H9 (cell line): ENCODE data around the gene AJAP1. TPM values are rescaled to one million over a fixed set of nuclear protein-coding genes. Genes with fewer than 3 reads are reported as not detected.

Experiments used
- DNase-seq: peaks from one replicate; pipeline ENCODE4 v3.0.0-alpha.2; 2017
- H2AFZ ChIP-seq: one replicate; pipeline ENCODE4 v1.6.1; 2013; ENCODE audit warnings: mild to moderate bottlenecking, low read length, control low read depth, moderate library complexity
- H2AK5ac ChIP-seq: 2 replicates; pipeline ENCODE4 v1.6.1; 2013; ENCODE audit warnings: low read length, control low read depth, mixed read lengths; ENCODE audit not compliant: insufficient read length
- H2BK120ac ChIP-seq: one replicate; pipeline ENCODE4 v1.6.1; 2013; ENCODE audit warnings: low read depth, mild to moderate bottlenecking, low read length, control low read depth, inconsistent platforms; ENCODE audit not compliant: poor library complexity, severe bottlenecking
- H2BK12ac ChIP-seq: 2 replicates; pipeline ENCODE4 v1.6.1; 2013; ENCODE audit warnings: low read length, control low read depth, mixed read lengths, low read depth; ENCODE audit not compliant: insufficient read length
- H2BK15ac ChIP-seq: 2 replicates; pipeline ENCODE4 v1.6.1; 2013; ENCODE audit warnings: low read depth, low read length, control low read depth
- H2BK20ac ChIP-seq: one replicate; pipeline ENCODE4 v1.6.1; 2013; ENCODE audit warnings: low read depth, mild to moderate bottlenecking, low read length, control low read depth, inconsistent platforms; ENCODE audit not compliant: poor library complexity, severe bottlenecking
- H2BK5ac ChIP-seq: 2 replicates; pipeline ENCODE4 v1.6.1; 2013; ENCODE audit warnings: low read length, control low read depth, mixed read lengths; ENCODE audit not compliant: insufficient read length
- H3K14ac ChIP-seq: 2 replicates; pipeline ENCODE4 v1.6.1; 2013; ENCODE audit warnings: low read length, control low read depth; ENCODE audit not compliant: insufficient read depth
- H3K18ac ChIP-seq: 2 replicates; pipeline ENCODE4 v1.6.1; 2013; ENCODE audit warnings: low read depth, mild to moderate bottlenecking, mixed read lengths, low read length, control low read depth; ENCODE audit not compliant: insufficient read length
- H3K23ac ChIP-seq: 2 replicates; pipeline ENCODE4 v1.6.1; 2013; ENCODE audit warnings: low read length, control low read depth, mixed read lengths, low read depth; ENCODE audit not compliant: insufficient read length
- H3K23me2 ChIP-seq: 2 replicates; pipeline ENCODE4 v1.6.1; 2013; ENCODE audit warnings: low read depth, mild to moderate bottlenecking, mixed read lengths, low read length, control low read depth; ENCODE audit not compliant: insufficient read length, poor library complexity, severe bottlenecking
- H3K27ac ChIP-seq: 2 replicates; pipeline ENCODE4 v1.5.1; 2013; ENCODE audit warnings: low read length, control low read depth, mixed read lengths, low read depth; ENCODE audit not compliant: insufficient read length
- H3K27me3 ChIP-seq: 2 replicates; pipeline ENCODE4 v1.6.1; 2013; ENCODE audit warnings: low read length, control low read depth, inconsistent platforms; ENCODE audit not compliant: insufficient read depth
- H3K4ac ChIP-seq: 2 replicates; pipeline ENCODE4 v1.6.1; 2013; ENCODE audit warnings: low read depth, mild to moderate bottlenecking, control low read depth, inconsistent platforms, low read length, moderate library complexity
- H3K4me1 ChIP-seq: 2 replicates; pipeline ENCODE4 v1.6.1; 2013; ENCODE audit warnings: low read length, control low read depth, inconsistent platforms; ENCODE audit not compliant: insufficient read depth
- H3K4me2 ChIP-seq: 2 replicates; pipeline ENCODE4 v1.6.1; 2013; ENCODE audit warnings: low read length, control low read depth, mixed read lengths; ENCODE audit not compliant: insufficient read length, insufficient read depth
- H3K56ac ChIP-seq: 2 replicates; pipeline ENCODE4 v1.6.1; 2013; ENCODE audit warnings: low read depth, mild to moderate bottlenecking, mixed read lengths, low read length, control low read depth; ENCODE audit not compliant: insufficient read length
- H3K79me1 ChIP-seq: 2 replicates; pipeline ENCODE4 v1.6.1; 2013; ENCODE audit warnings: low read depth, mild to moderate bottlenecking, moderate library complexity, low read length, control low read depth, inconsistent platforms; ENCODE audit not compliant: insufficient read depth, poor library complexity, severe bottlenecking
- H3K79me2 ChIP-seq: 2 replicates; pipeline ENCODE4 v1.6.1; 2013; ENCODE audit warnings: low read length, control low read depth, inconsistent platforms; ENCODE audit not compliant: insufficient read depth
- H3K9ac ChIP-seq: 2 replicates; pipeline ENCODE4 v1.6.1; 2013; ENCODE audit warnings: low read length, control low read depth, mixed read lengths; ENCODE audit not compliant: insufficient read length; ENCODE audit errors: extremely low read depth
- H3K9me3 ChIP-seq: one replicate; pipeline ENCODE4 v1.6.1; 2013; ENCODE audit warnings: low read depth, low read length, inconsistent platforms; ENCODE audit not compliant: control insufficient read depth
- H3T11ph ChIP-seq: one replicate; pipeline ENCODE4 v1.6.1; 2013; ENCODE audit warnings: mild to moderate bottlenecking, low read length, control low read depth, inconsistent platforms
- H4K20me1 ChIP-seq: one replicate; pipeline ENCODE4 v1.6.1; 2013; ENCODE audit not compliant: control insufficient read depth, insufficient read length, insufficient read depth
- H4K5ac ChIP-seq: 2 replicates; pipeline ENCODE4 v1.6.1; 2013; ENCODE audit warnings: low read depth, mild to moderate bottlenecking, mixed read lengths, low read length, control low read depth; ENCODE audit not compliant: insufficient read length
- H4K8ac ChIP-seq: replicated peaks from 2 replicates; pipeline ENCODE4 v1.6.1; 2013; ENCODE audit warnings: low read length, control low read depth, mixed read lengths, low read depth; ENCODE audit not compliant: insufficient read length
- H4K91ac ChIP-seq: 2 replicates; pipeline ENCODE4 v1.6.1; 2013; ENCODE audit warnings: low read depth, mild to moderate bottlenecking, moderate library complexity, mixed read lengths, low read length, control low read depth; ENCODE audit not compliant: insufficient read length
- H3K27ac Mint-ChIP-seq, 3 experiments: 2 replicates in 2 of 3; 3 replicates in 1 of 3; pipeline ENCODE4 v1.8.0; 2020 to 2021; ENCODE audit warnings: mixed read lengths in 3 of 3, mild to moderate bottlenecking in 1 of 3, moderate library complexity in 1 of 3
- H3K27me3 Mint-ChIP-seq: 2 replicates; pipeline ENCODE4 v1.8.0; 2021; ENCODE audit warnings: low read depth, mild to moderate bottlenecking, moderate library complexity, mixed read lengths
- H3K36me3 Mint-ChIP-seq, 3 experiments: 2 replicates in 2 of 3; 3 replicates in 1 of 3; pipeline ENCODE4 v1.8.0; 2020 to 2021; ENCODE audit warnings: low read depth in 3 of 3, mixed read lengths in 3 of 3; ENCODE audit not compliant: insufficient read depth in 1 of 3
- H3K4me1 Mint-ChIP-seq, 2 experiments: 2 replicates each; pipeline ENCODE4 v1.8.0; 2020; ENCODE audit warnings: mixed read lengths in 2 of 2
- H3K4me3 Mint-ChIP-seq, 2 experiments: 2 replicates in 1 of 2; 3 replicates in 1 of 2; pipeline ENCODE4 v1.8.0; 2020 to 2021; ENCODE audit warnings: mild to moderate bottlenecking in 2 of 2, mixed read lengths in 2 of 2, moderate library complexity in 1 of 2
- H3K9me3 Mint-ChIP-seq, 2 experiments: 2 replicates in 1 of 2; 3 replicates in 1 of 2; pipeline ENCODE4 v1.8.0; 2020; ENCODE audit warnings: mild to moderate bottlenecking in 2 of 2, mixed read lengths in 2 of 2, moderate library complexity in 1 of 2
- WGBS: extraction: QIAGEN DNeasy Blood & Tissue Kit; methylation state at CpG from one replicate; pipeline ENCODE4 v1.1.7; 2013; ENCODE audit warnings: missing lambda C conversion rate, low lambda C conversion rate, mixed read lengths; ENCODE audit not compliant: insufficient read length; ENCODE audit errors: extremely low coverage; 5-methylcytosine and 5-hydroxymethylcytosine counted together
- total RNA-seq: library from RNA; stranded (reverse); gene quantifications from 2 replicates; pipeline ENCODE4 v1.2.1, GENCODE V29; 2021
- TF ChIP-seq, protein P1 (sequence below): fragments of 200-600 bp; sonication (generic); conservative IDR thresholded peaks from 3 replicates; pipeline ENCODE4 v1.8.0; 2021; ENCODE audit warnings: antibody characterized with exemption, mild to moderate bottlenecking

The AJAP1 gene
- total RNA-seq, 1 experiment from 2014 or later = 8.6 TPM

- no peak overlapping the region for H3K4me2 ChIP-seq
- peaks cover 5% of the 10 kb centered on the region for H3K27me3 Mint-ChIP-seq
Measured at GRCh38 chr1:4626061-4626460, 28.3 kb upstream of the AJAP1 start.

More at GRCh38 chr1:4626061-4626460, 28.3 kb upstream of the AJAP1 start:
- Histone ChIP-seq H2BK120ac (no peak overlapping the region), H2BK5ac (no peak overlapping the region), H4K5ac (no peak overlapping the region), H3K27ac (no peak overlapping the region), H3K79me1 (no peaks in the 10 kb centered on the region), H3K27me3 (no peaks in the 10 kb centered on the region), H4K91ac (no peak overlapping the region), H3K9me3 (no peaks in the 10 kb centered on the region), H3K23ac (no peak overlapping the region), H3K79me2 (no peaks in the 10 kb centered on the region), H3K14ac (no peak overlapping the region; the same call in 1 of the 2 replicates), H2BK20ac (no peak overlapping the region), H2AFZ (no peak overlapping the region), H2AK5ac (no peak overlapping the region), H2BK15ac (no peak overlapping the region), H2BK12ac (no peak overlapping the region), H3T11ph (no peak overlapping the region), H4K8ac (no peak overlapping the region), H3K4ac (no peak overlapping the region), H3K9ac (no peak overlapping the region), H3K23me2 (no peaks in the 10 kb centered on the region), H3K4me1 (no peaks in the 10 kb centered on the region), H3K56ac (no peak overlapping the region), H3K18ac (no peak overlapping the region), H4K20me1 (no peaks in the 10 kb centered on the region)
- Mint-ChIP-seq H3K4me1 (peaks cover 2% of the 10 kb centered on the region in 2 experiments; a peak in 1 of 4 replicates), H3K9me3 (peaks cover 0 to 2% of the 10 kb centered on the region in 2 experiments; a peak in 1 of 5 replicates), H3K4me3 (no peak overlapping the region), H3K36me3 (no peaks in the 10 kb centered on the region), H3K27ac (no peak overlapping the region)
- no CpG with 5 or more reads among the region's 13 CpGs for WGBS
- TF ChIP-seq, protein P1, sequence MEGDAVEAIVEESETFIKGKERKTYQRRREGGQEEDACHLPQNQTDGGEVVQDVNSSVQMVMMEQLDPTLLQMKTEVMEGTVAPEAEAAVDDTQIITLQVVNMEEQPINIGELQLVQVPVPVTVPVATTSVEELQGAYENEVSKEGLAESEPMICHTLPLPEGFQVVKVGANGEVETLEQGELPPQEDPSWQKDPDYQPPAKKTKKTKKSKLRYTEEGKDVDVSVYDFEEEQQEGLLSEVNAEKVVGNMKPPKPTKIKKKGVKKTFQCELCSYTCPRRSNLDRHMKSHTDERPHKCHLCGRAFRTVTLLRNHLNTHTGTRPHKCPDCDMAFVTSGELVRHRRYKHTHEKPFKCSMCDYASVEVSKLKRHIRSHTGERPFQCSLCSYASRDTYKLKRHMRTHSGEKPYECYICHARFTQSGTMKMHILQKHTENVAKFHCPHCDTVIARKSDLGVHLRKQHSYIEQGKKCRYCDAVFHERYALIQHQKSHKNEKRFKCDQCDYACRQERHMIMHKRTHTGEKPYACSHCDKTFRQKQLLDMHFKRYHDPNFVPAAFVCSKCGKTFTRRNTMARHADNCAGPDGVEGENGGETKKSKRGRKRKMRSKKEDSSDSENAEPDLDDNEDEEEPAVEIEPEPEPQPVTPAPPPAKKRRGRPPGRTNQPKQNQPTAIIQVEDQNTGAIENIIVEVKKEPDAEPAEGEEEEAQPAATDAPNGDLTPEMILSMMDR = no peak
- no peak for DNase-seq
